ENCODE results near the gene ZMYND15. TPM values are rescaled to one million over a fixed set of nuclear protein-coding genes. Genes with fewer than 3 reads are reported as not detected.
A peak's percentile ranks its signal among the peaks of the same experiment; 100 is the strongest.

Gene ZMYND15
- total RNA-seq, 2 experiments from 2014 or later: 0.10 to 0.24 TPM

DNA sequence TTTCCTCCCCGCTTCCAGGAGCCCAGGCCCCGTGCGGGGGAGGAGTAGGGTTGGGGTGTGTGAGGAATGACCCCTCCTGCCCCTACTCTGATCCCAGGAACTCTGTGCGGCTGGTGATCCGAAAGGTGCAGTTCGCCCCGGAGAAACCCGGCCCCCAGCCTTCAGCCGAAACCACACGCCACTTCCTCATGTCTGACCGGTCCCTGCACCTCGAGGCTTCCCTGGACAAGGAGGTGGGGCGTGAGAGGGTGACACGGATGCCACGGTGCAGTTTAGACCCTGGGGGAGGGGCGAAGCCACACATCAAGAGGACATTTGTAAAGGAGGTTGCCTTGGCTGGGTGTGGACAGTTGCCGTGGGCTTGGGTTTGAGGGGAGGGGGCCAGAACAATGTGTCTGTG, 21.8 kb upstream of the ZMYND15 start:
- H3K4me3 Mint-ChIP-seq: no peak overlapping the region
- CTCF ChIA-PET: no interaction called here
- peaks cover 40% of the 10 kb centered on the region for H3K36me3 Mint-ChIP-seq
- POLR2A ChIA-PET: no interaction called here
- no peak overlapping the region for H3K27ac Mint-ChIP-seq
- no peak for DNase-seq
- intact Hi-C loops (cut with micrococcal nuclease): loop anchor here (10.0 kb wide), 1 partner anchor 573 kb away; the partner anchor contains the start of genes CYB5D2 and ZZEF1
- no peaks in the 10 kb centered on the region for H3K9me3 Mint-ChIP-seq
- no peaks in the 10 kb centered on the region for H3K27me3 Mint-ChIP-seq
- H3K4me1 Mint-ChIP-seq (ENCODE audit: low read depth): peaks cover 25% of the 10 kb centered on the region

DNA sequence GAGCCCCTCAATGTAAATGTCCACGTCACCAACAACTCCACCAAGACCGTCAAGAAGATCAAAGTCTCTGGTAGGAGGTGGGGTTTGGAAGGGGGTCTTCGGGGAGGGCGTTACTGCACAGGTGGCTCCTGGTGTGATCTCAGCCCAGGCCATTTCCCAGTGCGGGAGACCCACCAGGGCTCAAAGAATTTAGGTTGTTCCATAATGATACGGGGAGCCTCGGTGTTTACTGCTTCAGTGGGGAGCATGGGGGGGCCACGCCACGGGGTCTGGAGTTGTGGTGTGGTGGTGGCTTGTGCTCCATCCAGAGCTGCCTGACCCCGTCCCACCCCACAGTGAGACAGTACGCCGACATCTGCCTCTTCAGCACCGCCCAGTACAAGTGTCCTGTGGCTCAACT, 21.4 kb upstream of the ZMYND15 start:
- Mint-ChIP-seq H3K27me3 (no peaks in the 10 kb centered on the region), H3K9me3 (no peaks in the 10 kb centered on the region), H3K4me1 (ENCODE audit: low read depth) (peaks cover 22% of the 10 kb centered on the region), H3K4me3 (no peak overlapping the region), H3K27ac (no peak overlapping the region), H3K36me3 (peaks cover 40% of the 10 kb centered on the region)
- intact Hi-C loops (cut with micrococcal nuclease): loop anchor here (10.0 kb wide), 1 partner anchor 573 kb away; the partner anchor contains the start of genes CYB5D2 and ZZEF1
- DNase-seq: no peak
- CTCF ChIA-PET: no interaction called here
- POLR2A ChIA-PET: no interaction called here

DNA sequence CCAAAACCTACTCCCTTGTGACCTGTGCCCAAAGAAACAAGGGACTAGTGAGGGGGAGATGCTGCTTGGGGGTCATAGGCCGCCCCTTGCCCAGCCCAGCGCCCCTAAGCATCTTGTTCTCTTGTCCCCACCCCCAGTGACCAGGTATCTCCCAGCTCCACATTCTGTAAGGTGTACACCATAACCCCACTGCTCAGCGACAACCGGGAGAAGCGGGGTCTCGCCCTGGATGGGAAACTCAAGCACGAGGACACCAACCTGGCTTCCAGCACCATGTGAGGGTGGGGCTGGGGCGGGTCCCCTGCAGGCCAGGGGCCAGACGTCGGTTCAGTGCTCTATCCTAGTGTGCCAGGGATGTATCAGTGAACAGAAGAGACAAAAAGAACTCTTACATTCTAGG, 20.5 kb upstream of the ZMYND15 start:
- peaks cover 16% of the 10 kb centered on the region for H3K4me1 Mint-ChIP-seq (ENCODE audit: low read depth)

DNA sequence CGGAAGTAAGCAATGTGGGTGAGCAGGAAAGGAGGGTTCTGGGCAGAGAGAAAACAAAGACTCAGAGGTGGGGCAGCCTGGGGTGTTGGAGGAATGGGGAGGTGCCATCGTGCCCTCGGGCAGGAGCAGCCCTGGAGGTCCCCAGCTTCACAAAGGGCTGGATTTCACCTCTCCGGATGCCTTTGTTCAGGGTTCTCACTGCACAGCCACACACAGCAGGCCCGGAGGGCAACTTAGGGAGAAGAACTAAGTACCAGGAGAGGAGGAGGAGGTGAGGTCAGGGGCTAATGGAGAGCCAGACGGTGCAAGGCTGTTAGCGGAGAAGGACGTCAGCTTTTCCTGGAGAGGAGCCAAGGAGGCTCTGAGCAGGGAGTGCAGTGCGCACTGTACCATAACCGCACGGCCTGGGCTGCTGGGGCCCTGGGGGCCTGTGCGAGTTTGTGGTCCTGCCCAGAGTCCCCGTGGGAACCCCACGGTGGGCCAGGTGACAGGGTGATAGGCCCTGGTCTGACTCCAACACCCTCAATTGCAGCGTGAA, 19.9 kb upstream of the ZMYND15 start:
- Mint-ChIP-seq H3K36me3 (peaks cover 38% of the 10 kb centered on the region), H3K4me3 (no peak overlapping the region), H3K27ac (peak overlapping the region; percentile 10), H3K4me1 (ENCODE audit: low read depth) (peaks cover 12% of the 10 kb centered on the region), H3K9me3 (no peaks in the 10 kb centered on the region), H3K27me3 (no peaks in the 10 kb centered on the region)
- ChIA-PET CTCF (no interaction called here), POLR2A (no interaction called here)
- intact Hi-C loops (cut with micrococcal nuclease): loop anchor here (10.0 kb wide), 1 partner anchor 575 kb away; the partner anchor contains the start of genes CYB5D2 and ZZEF1
- no peak for DNase-seq

More for the DNA sequence above, 20.5 kb upstream of the ZMYND15 start:
- peak overlapping the region; percentile 10 for H3K27ac Mint-ChIP-seq
- H3K27me3 Mint-ChIP-seq: no peaks in the 10 kb centered on the region
- no peak for DNase-seq
- no peaks in the 10 kb centered on the region for H3K9me3 Mint-ChIP-seq
- H3K36me3 Mint-ChIP-seq: peaks cover 38% of the 10 kb centered on the region
- ChIA-PET POLR2A (no interaction called here), CTCF (no interaction called here)
- intact Hi-C loops (cut with micrococcal nuclease): loop anchor here (10.0 kb wide), 1 partner anchor 574 kb away; the partner anchor contains the start of genes CYB5D2 and ZZEF1
- no peak overlapping the region for H3K4me3 Mint-ChIP-seq

DNA sequence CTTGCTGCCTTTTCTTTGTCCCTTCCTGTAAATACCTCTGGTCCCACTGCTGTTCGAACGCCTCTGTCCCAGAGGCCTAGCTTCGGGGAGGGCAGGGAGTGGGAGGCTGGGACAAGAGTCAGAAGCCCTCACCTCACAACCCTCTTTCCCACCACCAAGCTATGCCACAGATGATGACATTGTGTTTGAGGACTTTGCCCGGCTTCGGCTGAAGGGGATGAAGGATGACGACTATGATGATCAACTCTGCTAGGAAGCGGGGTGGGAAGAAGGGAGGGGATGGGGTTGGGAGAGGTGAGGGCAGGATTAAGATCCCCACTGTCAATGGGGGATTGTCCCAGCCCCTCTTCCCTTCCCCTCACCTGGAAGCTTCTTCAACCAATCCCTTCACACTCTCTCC, 18.8 kb upstream of the ZMYND15 start:
- no peak overlapping the region for H3K4me3 Mint-ChIP-seq
- peaks cover 29% of the 10 kb centered on the region for H3K36me3 Mint-ChIP-seq
- intact Hi-C loops (cut with micrococcal nuclease): no loop called here
- POLR2A ChIA-PET: interaction anchor here (1.0 to 1.2 kb wide), 2 partner anchors 9 to 69 kb away, joined by 4 to 5 read pairs; no protein-coding TSS in a partner anchor
- DNase-seq: no peak
- no peak overlapping the region for H3K27ac Mint-ChIP-seq
- no peaks in the 10 kb centered on the region for H3K27me3 Mint-ChIP-seq
- CTCF ChIA-PET: no interaction called here
- H3K9me3 Mint-ChIP-seq: no peaks in the 10 kb centered on the region
- peaks cover 4% of the 10 kb centered on the region for H3K4me1 Mint-ChIP-seq (ENCODE audit: low read depth)

DNA sequence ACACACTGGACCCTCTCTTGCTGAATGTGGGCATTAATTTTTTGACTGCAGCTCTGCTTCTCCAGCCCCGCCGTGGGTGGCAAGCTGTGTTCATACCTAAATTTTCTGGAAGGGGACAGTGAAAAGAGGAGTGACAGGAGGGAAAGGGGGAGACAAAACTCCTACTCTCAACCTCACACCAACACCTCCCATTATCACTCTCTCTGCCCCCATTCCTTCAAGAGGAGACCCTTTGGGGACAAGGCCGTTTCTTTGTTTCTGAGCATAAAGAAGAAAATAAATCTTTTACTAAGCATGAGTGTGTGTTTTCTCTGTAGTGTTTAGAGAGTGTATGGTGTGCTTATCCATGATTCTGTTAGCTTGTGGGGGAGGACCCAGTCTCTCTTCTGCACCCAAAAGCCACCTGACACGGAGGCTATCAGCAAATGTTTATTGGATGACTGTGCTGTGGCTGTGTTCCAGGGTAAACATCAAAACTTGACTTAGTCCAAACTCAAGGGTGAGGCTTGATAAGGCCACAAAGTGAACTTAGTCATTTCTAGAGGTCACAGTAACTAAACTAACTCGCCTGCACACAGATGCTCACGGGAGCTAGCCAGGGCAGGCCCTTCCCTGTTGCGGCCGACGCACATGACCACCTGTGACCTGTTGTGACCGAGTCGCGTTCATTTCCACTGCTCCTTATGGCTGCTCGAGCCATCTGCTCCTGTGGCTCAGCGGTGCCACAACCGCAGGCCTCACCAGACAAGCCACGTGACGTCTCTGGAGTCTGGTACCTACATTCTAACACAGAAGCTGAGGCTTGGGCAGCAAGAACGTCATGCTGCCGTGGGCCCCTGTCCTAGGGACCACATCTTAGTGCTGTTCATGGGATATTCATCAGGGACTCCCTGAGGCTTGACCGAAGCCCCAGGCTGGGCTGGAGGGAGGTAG, 18.2 kb upstream of the ZMYND15 start:
- Mint-ChIP-seq H3K36me3 (peaks cover 26% of the 10 kb centered on the region), H3K9me3 (no peaks in the 10 kb centered on the region), H3K4me1 (ENCODE audit: low read depth) (peaks cover 5% of the 10 kb centered on the region), H3K27ac (peak overlapping the region; percentile 47), H3K4me3 (no peak overlapping the region), H3K27me3 (no peaks in the 10 kb centered on the region)
- no peak for DNase-seq
- intact Hi-C loops (cut with micrococcal nuclease): no loop called here
- ChIA-PET POLR2A (interaction anchor here (0.6 to 1.2 kb wide), 3 partner anchors 10 to 444 kb away, joined by 3 to 5 read pairs (median 4); no protein-coding TSS in a partner anchor), CTCF (no interaction called here)

DNA sequence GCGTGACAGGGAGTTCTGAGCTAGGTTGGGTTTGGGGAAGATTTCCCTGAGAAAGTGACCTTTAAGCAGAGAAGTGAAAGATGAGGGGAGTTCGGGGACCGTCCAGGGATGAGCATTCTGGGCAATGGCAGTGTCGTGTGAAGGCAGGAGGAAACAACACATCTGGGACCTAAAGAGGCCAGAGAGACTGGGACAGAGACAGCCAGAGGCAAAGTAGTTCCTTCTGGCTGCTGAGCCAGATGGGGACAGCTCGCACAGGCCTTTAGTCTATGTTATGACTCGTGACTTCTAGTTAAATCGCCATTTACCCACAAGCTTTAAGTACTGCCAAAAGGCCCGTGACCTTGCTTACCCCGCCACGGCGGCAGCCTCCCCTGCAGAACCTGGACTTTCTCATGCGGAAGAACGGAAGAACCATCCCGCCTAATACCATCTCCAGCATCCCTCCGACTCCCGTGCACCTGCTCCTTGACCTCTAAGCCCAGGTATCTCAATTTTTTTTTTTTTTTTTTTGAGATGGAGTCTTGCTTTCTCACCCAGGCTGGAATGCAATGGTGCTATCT, 16.9 kb upstream of the ZMYND15 start:
- intact Hi-C loops (cut with micrococcal nuclease): no loop called here
- no peaks in the 10 kb centered on the region for H3K27me3 Mint-ChIP-seq
- POLR2A ChIA-PET: no interaction called here

DNA sequence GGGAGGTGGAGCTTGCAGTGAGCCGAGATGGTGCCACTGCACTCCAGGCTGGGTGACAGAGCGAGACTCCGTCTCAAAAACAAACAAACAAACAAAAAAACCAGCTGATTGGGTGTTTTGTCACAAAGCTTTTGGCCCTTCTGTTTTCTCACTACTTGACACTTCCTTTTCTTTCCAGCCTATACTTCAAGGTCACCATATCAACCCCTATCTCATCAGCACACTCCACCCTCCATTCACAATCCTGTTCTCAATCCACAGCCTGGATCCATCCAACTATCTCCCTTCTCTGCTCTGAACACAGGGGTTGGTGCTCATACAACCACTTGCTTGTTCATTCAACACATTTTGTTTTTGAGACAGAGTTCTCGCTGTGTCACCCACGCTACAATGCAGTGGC, 15.0 kb upstream of the ZMYND15 start:
- Mint-ChIP-seq H3K27me3 (no peaks in the 10 kb centered on the region), H3K9me3 (no peaks in the 10 kb centered on the region), H3K27ac (no peak overlapping the region), H3K36me3 (peaks cover 7% of the 10 kb centered on the region), H3K4me3 (no peak overlapping the region), H3K4me1 (ENCODE audit: low read depth) (peaks cover 22% of the 10 kb centered on the region)
- intact Hi-C loops (cut with micrococcal nuclease): no loop called here
- ChIA-PET POLR2A (no interaction called here), CTCF (interaction anchor here (0.7 kb wide), 1 partner anchor 12 kb away, joined by 3 read pairs; no protein-coding TSS in a partner anchor)
- no peak for DNase-seq

More for the DNA sequence above, 16.9 kb upstream of the ZMYND15 start:
- Mint-ChIP-seq H3K27ac (no peak overlapping the region), H3K9me3 (no peaks in the 10 kb centered on the region), H3K4me1 (ENCODE audit: low read depth) (peaks cover 9% of the 10 kb centered on the region), H3K4me3 (no peak overlapping the region), H3K36me3 (peaks cover 19% of the 10 kb centered on the region)
- DNase-seq: no peak
- CTCF ChIA-PET: no interaction called here

DNA sequence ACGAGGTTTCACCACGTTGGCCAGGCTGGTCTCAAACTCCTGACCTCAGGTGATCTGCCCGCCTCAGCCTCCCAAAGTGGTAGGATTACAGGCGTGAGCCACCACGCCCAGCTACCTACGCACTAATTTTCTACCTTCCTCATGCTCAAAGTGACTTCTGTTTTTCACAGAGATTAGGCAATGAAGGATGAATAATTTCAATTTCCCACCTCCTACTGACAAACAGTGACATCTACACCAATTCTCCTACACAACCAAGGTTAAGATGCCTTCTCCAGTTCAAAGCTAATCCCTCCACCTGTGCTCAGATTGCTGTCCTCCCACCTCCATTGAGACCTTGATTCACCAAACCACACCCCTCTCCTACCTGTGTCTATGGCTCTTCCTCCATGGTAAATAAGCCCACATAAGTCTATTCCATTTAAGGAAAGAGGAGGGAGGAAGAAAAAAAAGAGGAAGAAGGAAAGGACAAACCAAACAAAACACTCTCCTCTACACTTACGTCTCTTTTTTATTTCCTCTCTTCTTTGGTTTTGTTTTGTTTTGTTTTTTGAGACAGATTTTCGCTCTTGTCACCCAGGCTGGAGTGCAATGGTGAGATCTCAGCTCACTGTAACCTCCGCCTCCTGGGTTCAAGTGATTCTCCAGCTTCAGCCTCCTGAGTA, 13.9 kb upstream of the ZMYND15 start:
- H3K4me1 Mint-ChIP-seq (ENCODE audit: low read depth): peaks cover 27% of the 10 kb centered on the region
- no peak for DNase-seq
- H3K27me3 Mint-ChIP-seq: no peaks in the 10 kb centered on the region
- ChIA-PET POLR2A (no interaction called here), CTCF (interaction anchor here (0.8 to 1.7 kb wide), 2 partner anchors 16 to 17 kb away, joined by 3 to 6 read pairs; partner anchors contain the start of gene ARRB2)
- H3K9me3 Mint-ChIP-seq: no peaks in the 10 kb centered on the region
- intact Hi-C loops (cut with micrococcal nuclease): no loop called here
- no peak overlapping the region for H3K4me3 Mint-ChIP-seq
- peak overlapping the region; percentile 30 for H3K27ac Mint-ChIP-seq
- no peaks in the 10 kb centered on the region for H3K36me3 Mint-ChIP-seq

DNA sequence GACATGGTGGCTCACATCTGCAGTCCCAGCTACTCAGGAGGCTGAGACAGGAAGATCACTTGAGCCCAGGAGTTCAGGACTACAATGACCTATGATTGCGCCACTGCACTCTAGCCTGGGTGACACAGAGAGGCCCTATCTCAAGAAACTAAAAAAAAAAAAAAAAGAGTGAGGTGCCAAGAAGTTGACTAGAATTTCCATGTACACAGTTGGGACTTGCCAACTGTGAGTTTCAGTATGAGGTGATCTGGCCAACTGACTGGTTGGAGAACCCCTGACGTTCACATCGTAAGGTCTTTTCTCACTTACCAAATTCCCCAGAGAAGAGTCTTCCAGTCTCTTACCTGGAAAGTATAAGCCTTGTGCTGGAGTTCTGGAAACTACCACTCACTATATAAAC, 11.5 kb upstream of the ZMYND15 start:
- Mint-ChIP-seq H3K27me3 (no peaks in the 10 kb centered on the region), H3K4me1 (ENCODE audit: low read depth) (peaks cover 33% of the 10 kb centered on the region), H3K36me3 (peaks cover 3% of the 10 kb centered on the region), H3K4me3 (peak overlapping the region; percentile 33), H3K27ac (peak overlapping the region; percentile 85), H3K9me3 (no peaks in the 10 kb centered on the region)
- POLR2A ChIA-PET: interaction anchor here (1.1 to 1.6 kb wide), 3 partner anchors 14 to 352 kb away, joined by 3 to 5 read pairs (median 4); no protein-coding TSS in a partner anchor
- DNase-seq: peak; percentile 70
- intact Hi-C loops (cut with micrococcal nuclease): loop anchor here (1.0 kb wide), 3 partner anchors 14 to 32 kb away; no protein-coding TSS in a partner anchor
- CTCF ChIA-PET: interaction anchor here (0.7 to 0.8 kb wide), 2 partner anchors 16 to 162 kb away, joined by 3 read pairs; no protein-coding TSS in a partner anchor

DNA sequence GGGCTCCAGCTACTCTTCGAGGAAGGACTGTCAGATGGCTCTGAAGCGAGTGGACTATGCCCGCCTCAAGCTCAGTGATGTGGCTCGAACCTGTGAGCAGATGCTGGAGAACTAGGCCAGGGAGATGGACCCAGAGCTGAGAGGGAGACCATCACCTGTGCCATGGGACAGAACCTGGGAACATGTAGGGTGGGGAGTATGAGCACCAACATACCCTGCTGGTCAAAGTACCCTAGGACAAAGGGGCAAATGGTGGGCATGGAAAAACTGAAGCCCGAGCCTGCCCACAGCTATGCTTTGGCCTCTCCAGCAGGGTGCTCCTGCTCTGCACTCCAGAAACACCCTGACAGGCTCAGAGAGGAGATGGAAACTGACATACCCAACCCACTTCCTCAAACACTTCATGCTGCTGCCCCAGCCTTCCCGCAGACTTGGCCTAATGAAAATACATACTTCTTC, 6.5 kb upstream of the ZMYND15 start:
- no peak overlapping the region for H3K27ac Mint-ChIP-seq
- H3K9me3 Mint-ChIP-seq: no peaks in the 10 kb centered on the region
- intact Hi-C loops (cut with micrococcal nuclease): loop anchor here (5.0 kb wide), 2 partner anchors 214 to 366 kb away; partner anchors contain the start of genes PFN1 and UBE2G1
- H3K4me3 Mint-ChIP-seq: peak overlapping the region; percentile 20
- H3K4me1 Mint-ChIP-seq (ENCODE audit: low read depth): peaks cover 29% of the 10 kb centered on the region
- CTCF ChIA-PET: interaction anchor here (1.3 to 2.1 kb wide), 2 partner anchors 57 to 148 kb away, joined by 3 to 14 read pairs; no protein-coding TSS in a partner anchor
- no peak for DNase-seq
- peaks cover 3% of the 10 kb centered on the region for H3K36me3 Mint-ChIP-seq
- peaks cover under 1% of the 10 kb centered on the region for H3K27me3 Mint-ChIP-seq
- POLR2A ChIA-PET: no interaction called here
